ENCODE measurements around the gene PKN3.

DNA sequence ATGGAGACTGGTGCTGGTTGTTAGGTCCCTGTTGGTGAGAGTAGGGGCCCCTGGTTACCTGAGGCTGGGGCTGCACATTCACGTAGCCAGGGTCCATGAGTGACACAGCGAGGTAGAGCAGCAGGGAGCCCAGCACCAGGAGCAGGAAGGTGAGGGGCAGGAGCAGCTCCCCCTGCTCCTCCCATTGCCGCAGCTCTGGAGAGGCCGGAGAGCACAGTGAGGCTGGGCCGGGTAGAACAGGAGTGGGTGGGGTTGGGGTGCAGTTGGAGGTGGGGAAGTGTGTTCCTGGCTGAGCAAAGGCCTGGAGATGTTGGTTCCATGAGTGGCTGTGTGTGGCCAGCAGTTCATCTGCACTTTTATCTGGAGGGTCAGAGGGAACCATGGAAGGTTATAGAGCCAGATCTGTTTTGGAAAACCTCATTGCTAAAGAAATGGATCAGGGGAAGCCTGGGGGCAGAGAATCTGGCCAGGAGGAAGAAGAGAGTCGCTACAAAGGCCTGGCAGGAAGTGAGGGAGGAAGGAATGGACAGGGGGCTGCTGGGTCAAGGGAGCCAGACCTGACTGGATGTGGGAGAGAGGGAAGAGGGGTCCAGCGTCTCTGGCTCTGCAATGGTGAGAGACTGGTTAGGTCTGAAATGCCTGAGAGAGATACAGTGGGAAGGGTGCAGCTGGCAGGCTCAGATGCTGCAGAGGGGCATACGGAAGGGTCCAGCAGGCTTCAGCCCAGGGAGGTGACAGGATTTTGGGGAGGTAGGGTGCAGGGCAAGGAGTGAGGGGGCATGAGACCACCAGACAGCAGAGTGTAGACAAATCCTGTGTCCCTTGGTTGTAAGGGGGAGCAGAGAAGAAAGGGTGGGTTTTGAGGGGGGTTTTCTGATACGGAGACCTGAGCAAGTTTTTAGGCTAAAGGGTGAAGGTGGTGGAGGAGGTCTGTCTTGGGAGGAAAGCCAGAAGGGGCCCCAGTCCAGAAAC, 20.4 kb downstream of the PKN3 start:
- TF ChIP-seq, protein P1, sequence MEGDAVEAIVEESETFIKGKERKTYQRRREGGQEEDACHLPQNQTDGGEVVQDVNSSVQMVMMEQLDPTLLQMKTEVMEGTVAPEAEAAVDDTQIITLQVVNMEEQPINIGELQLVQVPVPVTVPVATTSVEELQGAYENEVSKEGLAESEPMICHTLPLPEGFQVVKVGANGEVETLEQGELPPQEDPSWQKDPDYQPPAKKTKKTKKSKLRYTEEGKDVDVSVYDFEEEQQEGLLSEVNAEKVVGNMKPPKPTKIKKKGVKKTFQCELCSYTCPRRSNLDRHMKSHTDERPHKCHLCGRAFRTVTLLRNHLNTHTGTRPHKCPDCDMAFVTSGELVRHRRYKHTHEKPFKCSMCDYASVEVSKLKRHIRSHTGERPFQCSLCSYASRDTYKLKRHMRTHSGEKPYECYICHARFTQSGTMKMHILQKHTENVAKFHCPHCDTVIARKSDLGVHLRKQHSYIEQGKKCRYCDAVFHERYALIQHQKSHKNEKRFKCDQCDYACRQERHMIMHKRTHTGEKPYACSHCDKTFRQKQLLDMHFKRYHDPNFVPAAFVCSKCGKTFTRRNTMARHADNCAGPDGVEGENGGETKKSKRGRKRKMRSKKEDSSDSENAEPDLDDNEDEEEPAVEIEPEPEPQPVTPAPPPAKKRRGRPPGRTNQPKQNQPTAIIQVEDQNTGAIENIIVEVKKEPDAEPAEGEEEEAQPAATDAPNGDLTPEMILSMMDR (IDR thresholded peaks at IDR 0.05; ENCODE audit: low read length), result no peak
- no peak for TF ChIP-seq EZH2 (IDR thresholded peaks at IDR 0.05; ENCODE audit: borderline replicate concordance, low read length)

Data from OCI-LY1 (cell line).